ENCODE results near the gene DCUN1D1.

DCUN1D1 gene

GRCh38 chr3:182935803-182936202 lies 44.5 kb downstream of the DCUN1D1 start:
- DNase-seq (ENCODE audit: low spot score), result no peak

DNA sequence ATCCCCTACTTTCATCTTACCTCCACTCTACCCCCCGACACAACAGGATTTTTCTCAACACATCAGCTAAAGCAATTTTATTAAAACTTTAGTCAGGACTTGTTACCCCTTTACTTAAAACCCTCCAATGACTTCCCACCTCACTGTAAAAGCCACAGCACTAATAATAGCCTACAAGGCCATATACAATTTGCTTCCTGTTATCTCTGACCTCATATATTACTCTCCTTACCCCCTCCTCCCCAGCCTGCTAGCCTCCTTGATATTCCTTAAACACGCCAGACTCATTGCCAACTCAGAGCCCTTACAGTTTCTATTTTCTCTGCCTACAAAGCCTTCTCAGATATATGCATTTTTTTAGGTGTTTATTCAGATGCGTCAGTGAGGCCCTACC lies 54.4 kb downstream of the DCUN1D1 start:
- no peak for DNase-seq (ENCODE audit: low spot score)

DNA sequence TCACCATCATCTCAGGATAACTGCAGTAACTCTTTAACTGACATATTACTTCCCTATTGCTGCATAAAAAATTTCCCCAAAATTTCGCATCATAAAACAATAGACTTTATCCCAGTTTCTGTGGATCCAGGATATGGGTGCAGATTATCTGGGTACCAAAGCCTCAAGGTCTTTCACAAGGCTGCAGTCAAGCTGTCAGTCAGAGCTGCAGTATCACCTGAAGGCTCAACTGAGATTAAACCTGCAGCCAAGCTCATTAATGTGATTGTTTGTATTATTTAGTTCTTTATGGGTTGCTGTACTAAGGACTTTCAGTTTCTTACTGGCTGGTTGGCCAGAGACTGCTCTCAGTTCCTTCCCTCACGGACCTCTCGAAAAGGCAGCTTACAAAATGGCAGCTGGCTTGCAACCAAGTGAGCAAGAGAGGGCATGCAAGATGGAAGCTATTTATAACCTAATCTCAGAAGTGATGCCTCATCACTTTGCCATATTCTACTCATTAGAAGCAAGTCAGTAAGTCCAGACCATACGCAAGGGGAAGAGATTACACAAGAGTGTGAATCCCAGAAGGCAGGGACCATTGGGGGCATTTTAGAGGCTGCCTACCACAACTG lies 54.9 kb downstream of the DCUN1D1 start:
- no peak for DNase-seq (ENCODE audit: low spot score)

DNA sequence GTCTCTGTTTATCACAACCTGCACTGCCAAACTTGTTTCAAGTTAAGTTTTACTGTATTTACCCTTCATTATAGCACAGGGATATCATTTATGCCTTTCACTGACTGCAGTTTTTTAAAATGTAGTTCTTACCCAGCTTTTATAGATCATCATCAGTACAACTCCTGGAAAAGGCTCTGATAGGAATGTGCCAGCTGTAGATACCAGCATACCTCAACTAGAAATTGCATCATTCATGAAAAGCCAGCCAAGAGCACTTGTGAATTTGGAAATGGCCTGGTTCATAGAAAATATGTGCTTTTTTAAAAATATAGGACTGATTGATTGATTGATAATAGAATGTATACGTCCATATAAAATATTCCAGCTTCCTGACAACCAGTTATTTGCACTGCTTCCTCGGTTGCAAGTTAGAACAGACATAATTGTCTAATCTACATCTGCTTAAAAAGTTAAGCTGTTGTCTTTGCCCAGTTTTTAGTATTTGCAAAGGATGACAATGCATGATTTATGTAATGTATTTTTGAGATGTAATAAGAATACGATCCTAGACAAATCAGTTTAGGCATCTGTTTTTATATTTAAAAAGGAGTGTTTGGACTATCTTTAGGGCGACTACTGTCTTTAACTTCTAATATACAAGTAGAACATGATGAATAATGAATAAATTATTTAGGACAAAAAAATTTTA lies 58.5 kb downstream of the DCUN1D1 start:
- no peak for DNase-seq (ENCODE audit: low spot score)

DNA sequence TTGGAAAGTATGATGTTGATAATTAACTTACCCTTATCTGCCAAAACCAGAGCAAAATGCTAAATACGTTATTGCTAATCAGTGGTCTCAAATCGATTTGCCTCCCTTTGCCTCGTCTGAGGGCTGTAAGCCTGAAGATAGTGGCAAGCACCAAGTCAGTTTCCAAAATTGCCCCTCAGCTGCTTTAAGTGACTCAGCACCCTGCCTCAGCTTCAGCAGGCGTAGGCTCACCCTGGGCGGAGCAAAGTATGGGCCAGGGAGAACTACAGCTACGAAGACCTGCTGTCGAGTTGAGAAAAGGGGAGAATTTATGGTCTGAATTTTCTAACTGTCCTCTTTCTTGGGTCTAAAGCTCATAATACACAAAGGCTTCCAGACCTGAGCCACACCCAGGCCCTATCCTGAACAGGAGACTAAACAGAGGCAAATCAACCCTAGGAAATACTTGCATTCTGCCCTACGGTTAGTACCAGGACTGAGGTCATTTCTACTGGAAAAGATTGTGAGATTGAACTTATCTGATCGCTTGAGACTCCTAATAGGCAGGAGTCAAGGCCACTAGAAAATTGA lies 59.7 kb downstream of the DCUN1D1 start:
- peak; percentile 5 for DNase-seq (ENCODE audit: low spot score)

DNA sequence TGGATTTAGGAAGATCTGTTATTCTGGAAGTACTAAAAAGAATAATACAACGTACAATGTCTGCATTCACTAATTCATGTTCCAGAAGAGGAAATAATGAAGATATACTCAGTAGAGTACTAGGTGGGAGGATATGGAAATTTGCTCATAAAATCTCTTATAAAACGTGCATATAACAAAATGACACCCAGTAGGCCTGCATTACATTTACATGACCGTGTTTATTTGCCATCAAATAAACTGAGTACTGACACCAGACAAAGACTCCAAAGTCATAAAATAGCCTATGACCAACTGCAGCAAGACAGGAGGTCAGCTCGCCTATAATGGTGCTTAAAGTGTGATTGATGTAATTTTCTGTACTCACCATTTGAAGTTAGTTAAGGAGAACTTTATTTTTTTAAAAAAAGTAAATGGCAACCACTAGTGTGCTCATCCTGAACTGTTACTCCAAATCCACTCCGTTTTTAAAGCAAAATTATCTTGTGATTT lies 60.4 kb downstream of the DCUN1D1 start:
- no peak for DNase-seq (ENCODE audit: low spot score)

DNA sequence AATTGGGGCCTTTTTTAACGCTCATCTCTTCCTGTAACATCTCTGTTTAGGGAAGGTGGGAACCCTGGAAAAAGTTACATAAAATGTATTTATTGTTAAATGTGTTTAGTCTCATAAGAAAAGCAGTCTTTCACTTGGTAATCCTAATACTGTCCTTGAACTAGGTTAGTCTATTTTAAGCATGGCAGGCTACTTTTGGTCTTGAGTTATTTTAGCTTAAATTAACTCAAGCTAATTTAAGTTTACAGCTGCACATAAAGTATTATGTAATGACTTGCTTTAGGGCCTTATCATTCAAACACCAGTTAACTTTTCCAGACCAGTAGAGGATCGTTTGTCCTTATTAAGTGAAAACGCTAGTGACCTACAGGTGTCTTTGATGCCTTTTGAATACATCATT lies 63.2 kb downstream of the DCUN1D1 start:
- DNase-seq (ENCODE audit: low spot score), result no peak

GRCh38 chr3:182914341-182914740 lies 66.0 kb downstream of the DCUN1D1 start:
- DNase-seq (ENCODE audit: low spot score), result no peak

GRCh38 chr3:182913889-182914288 lies 66.4 kb downstream of the DCUN1D1 start:
- DNase-seq (ENCODE audit: low spot score), result no peak

- DNase-seq (ENCODE audit: low spot score), result no peak
These were observed 67.9 kb downstream of the DCUN1D1 start for GRCh38 chr3:182912474-182912873.

DNA sequence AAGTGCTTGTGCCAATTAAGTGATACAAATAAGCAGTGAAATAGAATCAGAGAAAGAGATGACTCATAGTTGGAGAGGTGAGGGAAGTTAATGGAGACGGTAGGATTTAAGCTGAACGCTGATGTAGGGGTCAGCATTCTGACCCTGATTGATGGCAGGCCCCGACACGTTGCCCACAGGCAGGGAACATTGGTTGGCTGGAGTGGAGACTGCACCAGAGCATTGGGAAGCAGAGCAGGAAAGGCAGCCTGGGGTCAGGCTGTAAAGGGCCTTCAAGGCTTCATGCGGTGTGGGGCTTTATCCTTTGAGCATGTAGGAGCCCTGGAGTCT lies 68.6 kb downstream of the DCUN1D1 start:
- DNase-seq (ENCODE audit: low spot score), result no peak

DNA sequence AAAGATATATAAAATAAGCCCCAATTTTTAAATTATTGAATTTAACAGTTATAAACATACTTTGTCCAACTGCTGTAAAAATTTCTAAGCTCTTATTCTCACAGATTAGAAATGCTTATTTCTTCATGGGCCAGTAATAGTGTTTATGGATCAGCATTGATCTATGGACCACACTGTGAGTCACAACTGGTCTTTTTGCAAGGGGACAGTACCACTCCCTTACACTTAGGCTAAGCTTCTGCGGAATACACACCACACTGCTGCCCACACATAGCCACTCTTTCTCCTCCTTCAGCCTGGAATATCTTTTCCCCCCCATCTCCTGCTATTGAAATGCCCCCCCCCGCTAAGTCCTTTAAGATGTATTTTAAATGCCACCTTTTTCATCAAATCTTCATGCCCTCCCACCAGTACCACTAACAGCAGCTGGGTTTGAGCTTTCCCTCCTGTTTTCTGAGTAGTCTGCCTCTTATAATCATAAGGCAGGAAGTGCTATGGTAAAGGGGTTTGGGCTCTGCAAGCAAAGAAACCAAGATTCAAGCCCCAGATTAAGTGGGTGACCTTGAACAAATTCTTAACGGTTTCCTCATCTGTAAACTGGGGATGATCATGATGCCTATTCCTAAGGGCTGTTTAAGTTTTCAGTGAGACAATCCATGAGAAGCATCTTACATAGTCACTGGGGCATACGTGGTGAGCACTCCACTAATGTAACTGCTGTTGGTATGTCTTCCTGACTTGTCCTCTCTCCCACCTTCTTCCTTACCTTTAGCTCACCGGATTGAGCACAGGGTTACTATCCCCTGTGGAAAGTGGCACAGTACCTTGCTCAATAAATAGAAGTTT lies 69.2 kb downstream of the DCUN1D1 start:
- no peak for DNase-seq (ENCODE audit: low spot score)

- DNase-seq (ENCODE audit: low spot score), result no peak
These were observed 70.9 kb downstream of the DCUN1D1 start for GRCh38 chr3:182909318-182910040.

- no peak for DNase-seq (ENCODE audit: low spot score)
These were observed 71.9 kb downstream of the DCUN1D1 start for GRCh38 chr3:182908471-182908870.

DNA sequence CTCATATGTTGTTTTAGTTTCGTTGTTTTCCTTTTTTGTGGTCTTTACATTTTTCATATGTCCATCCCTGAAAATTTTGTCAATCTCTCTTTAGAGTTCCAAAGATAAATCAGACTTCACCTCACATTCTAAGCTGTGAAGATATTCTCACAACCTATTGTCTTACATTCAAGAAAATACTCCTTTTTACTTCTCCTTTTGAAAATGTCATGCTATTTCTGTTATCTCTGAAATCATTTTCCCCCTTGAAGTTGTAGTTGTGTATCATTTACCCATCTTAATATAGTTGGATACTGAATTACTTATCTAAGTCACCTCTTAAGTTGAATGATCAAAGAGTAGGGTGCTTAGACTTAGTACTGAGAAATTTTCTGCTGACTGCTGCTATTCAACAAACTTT lies 74.3 kb downstream of the DCUN1D1 start:
- no peak for DNase-seq (ENCODE audit: low spot score)

DNA sequence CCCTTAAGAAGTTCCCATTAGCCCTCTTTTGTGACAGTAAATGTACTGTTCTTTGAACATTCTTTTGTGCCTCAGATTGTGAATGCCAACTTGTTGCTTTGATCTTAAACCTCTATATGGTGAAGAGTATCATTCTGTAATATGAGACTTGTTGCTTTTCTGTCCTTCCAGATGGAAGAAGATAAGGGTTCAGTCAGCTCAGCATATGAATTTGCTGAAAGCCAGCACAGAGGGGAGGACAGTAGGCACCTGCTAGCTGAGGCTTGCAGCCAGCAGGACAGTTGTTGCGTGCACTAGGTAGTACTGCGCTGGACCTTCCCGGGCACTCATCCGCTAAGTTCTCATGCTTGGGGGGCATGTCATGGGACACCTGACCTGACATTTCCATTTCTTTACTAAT lies 74.7 kb downstream of the DCUN1D1 start:
- DNase-seq (ENCODE audit: low spot score), result no peak

DNA sequence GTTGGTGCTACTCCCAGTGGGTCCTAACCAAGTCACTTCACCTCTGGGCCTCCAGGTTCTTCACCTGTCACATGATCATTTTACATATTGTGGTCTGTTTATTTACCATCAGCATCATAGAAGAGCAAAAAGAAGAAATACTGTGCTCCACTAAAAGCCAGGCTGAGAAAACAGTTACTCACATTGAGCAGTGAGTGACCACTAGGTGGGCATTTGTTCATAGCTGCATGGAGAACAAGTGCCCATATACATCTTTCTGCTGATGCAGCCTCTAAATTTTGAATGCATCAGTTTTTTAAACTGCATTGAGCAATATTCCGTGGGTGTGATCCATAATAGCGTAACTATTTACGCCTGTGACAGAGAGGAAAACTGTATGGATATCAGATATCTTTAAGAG lies 76.2 kb downstream of the DCUN1D1 start:
- DNase-seq (ENCODE audit: low spot score), result no peak

DNA sequence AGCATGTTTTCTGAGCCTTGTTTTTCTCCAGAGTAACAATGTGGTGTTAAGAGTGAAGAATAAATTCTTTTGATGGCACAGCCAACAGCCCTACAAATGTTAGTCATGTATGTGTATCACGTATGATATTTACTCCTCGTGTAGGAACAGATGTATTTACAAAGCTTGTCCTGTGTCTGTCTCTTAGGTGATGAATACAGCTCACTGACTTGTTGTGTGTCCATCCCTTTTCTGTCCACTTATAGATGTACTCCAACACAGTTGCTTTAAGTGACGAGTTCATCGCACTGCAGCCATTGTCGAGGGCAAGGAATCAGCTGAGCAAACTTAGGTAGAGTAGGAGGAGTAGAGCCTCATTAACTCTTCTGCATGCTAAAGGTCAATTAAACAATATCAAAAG lies 78.1 kb downstream of the DCUN1D1 start:
- no peak for DNase-seq (ENCODE audit: low spot score)

GRCh38 chr3:182896553-182896952 lies 83.8 kb downstream of the DCUN1D1 start:
- DNase-seq (ENCODE audit: low spot score), result no peak

DNA sequence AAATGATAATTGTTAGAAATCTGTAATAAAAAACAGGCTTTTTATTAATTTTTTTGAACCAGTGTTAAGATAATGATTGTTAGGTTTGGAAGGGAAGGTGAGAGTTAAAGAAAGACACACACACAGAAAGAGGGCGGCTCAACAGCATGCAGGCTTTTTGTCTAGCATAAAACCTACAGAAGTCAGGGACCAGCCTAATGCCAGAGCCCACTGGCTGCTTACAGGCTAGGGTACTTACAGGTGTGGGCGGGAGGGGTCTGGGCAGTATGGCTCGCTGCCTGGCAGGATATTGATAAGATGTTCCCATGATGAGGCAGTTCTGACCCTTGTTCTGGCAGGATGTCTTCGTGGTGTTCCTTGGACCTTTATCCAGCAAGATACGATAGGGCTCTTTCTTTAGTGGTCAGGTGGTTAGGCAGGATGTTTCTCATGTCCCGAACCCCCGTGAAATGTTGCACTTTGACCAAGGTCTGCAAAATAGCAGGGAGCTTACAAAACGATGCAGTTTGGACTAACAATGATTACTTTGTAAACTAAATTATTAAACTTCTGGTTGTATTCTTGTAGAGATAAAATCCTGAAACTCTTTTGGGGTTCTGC lies 84.7 kb downstream of the DCUN1D1 start:
- no peak for DNase-seq (ENCODE audit: low spot score)

DNA sequence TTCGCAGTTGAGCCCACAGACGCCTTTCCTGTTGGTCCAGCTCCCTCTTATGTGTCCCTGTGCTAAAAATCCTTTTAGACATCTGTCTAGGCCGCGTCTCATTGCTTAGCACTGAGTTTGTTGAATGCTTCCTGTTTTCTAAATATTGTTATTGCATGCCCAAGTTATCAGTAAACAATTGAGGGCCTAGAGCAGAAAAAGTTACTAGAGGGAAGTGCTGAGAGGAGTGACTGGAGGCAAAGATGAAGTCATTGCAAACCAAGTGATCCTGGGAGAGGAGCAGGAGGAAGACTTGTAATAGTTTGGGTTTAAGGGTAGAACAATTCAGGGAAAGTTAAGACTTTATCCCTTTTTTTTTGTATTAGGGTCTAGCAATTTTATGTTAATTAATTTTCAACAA lies 88.1 kb downstream of the DCUN1D1 start:
- no peak for DNase-seq (ENCODE audit: low spot score)

DNA sequence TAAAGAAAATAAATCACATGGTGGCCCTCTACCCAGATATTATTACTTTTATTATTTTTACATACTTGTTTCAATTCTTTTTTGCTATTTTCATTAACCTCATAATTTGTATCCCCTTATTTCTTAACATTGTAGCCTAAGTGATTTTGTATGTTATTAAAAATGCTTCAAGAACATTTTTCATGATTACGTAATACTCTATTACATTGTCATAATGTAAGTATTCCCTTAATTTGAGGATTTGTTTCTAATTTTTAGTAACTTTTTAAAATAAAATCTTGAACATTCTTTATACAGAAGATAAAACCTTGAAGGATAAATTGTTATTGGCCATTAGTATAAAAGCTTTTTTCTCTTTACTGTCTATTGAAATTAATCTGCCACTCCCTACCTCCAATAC lies 89.0 kb downstream of the DCUN1D1 start:
- DNase-seq (ENCODE audit: low spot score), result no peak
